ENCODE results near the gene PPIL1. TPM values are rescaled to one million over a fixed set of nuclear protein-coding genes. Genes with fewer than 3 reads are reported as not detected.
A peak's percentile ranks its signal among the peaks of the same experiment; 100 is the strongest.

The PPIL1 gene
- 10 to 100 TPM; 12.0 to 12.9 TPM for total RNA-seq

- TF ChIP-seq CTCF (IDR thresholded peaks at IDR 0.05), result no peak
- H3K4me3 ChIP-seq, result peak within 1 kb of the TSS; percentile 99
- H3K4me1 ChIP-seq (ENCODE audit: control insufficient read depth in 1 of 2, low read depth in 2 of 2), result peaks cover 7 to 16% of the 10 kb centered on the region in 2 donors
- H3K9me3 ChIP-seq, result no peaks in the 10 kb centered on the region
- H3K27ac ChIP-seq, result peak within 1 kb of the TSS; percentile 91
- no peaks in the 10 kb centered on the region for H3K27me3 ChIP-seq (replicated peaks; ENCODE audit: insufficient read depth)
- ATAC-seq (ENCODE audit: insufficient number of reproducible peaks, low FRiP score, low read depth) (peak; percentile 88), DNase-seq (ENCODE audit: low spot score) (peak; percentile 52)
- no peaks in the 10 kb centered on the region for H3K36me3 ChIP-seq
Observed at GRCh38 chr6:36874443-36875249, at the start of gene PPIL1. Gene PPIL1 (minus strand): TSS chr6:36874803. CDS start chr6:36874772, 31 bp downstream.

GRCh38 chr6:36924131-36924530, 49.5 kb upstream of the PPIL1 start:
- H3K4me3 ChIP-seq, result no peak overlapping the region
- H3K36me3 ChIP-seq, result peaks cover 21% of the 10 kb centered on the region
- ATAC-seq (ENCODE audit: insufficient number of reproducible peaks, low FRiP score, low read depth) (no peak), DNase-seq (ENCODE audit: low spot score) (no peak)
- H3K27me3 ChIP-seq (replicated peaks; ENCODE audit: insufficient read depth), result no peaks in the 10 kb centered on the region
- no peak for TF ChIP-seq CTCF (IDR thresholded peaks at IDR 0.05)
- H3K9me3 ChIP-seq, result no peaks in the 10 kb centered on the region
- H3K4me1 ChIP-seq (ENCODE audit: control insufficient read depth in 1 of 2, low read depth in 2 of 2), result peaks cover 6 to 44% of the 10 kb centered on the region in 2 donors
- H3K27ac ChIP-seq, result no peak overlapping the region

- Histone ChIP-seq H3K4me1 (ENCODE audit: control insufficient read depth in 1 of 2, low read depth in 2 of 2) (peaks cover 22 to 57% of the 10 kb centered on the region in 2 donors), H3K27ac (no peak overlapping the region)
Observed at GRCh38 chr6:36920546-36920945, 45.9 kb upstream of the PPIL1 start.

GRCh38 chr6:36920049-36920448, 45.4 kb upstream of the PPIL1 start:
- H3K27me3 ChIP-seq (replicated peaks; ENCODE audit: insufficient read depth), result no peaks in the 10 kb centered on the region
- ATAC-seq (ENCODE audit: insufficient number of reproducible peaks, low FRiP score, low read depth) (no peak), DNase-seq (ENCODE audit: low spot score) (no peak)
- no peak overlapping the region for H3K27ac ChIP-seq
- H3K9me3 ChIP-seq, result no peaks in the 10 kb centered on the region
- TF ChIP-seq CTCF (IDR thresholded peaks at IDR 0.05), result no peak
- H3K4me1 ChIP-seq (ENCODE audit: control insufficient read depth in 1 of 2, low read depth in 2 of 2), result peaks cover 22 to 57% of the 10 kb centered on the region in 2 donors
- no peak overlapping the region for H3K4me3 ChIP-seq
- H3K36me3 ChIP-seq, result peaks cover 17% of the 10 kb centered on the region

More at GRCh38 chr6:36920546-36920945, 45.9 kb upstream of the PPIL1 start:
- no peak for ATAC-seq (ENCODE audit: insufficient number of reproducible peaks, low FRiP score, low read depth)
- H3K4me3 ChIP-seq, result no peak overlapping the region
- no peaks in the 10 kb centered on the region for H3K9me3 ChIP-seq
- no peak for TF ChIP-seq CTCF (IDR thresholded peaks at IDR 0.05)
- H3K27me3 ChIP-seq (replicated peaks; ENCODE audit: insufficient read depth), result no peaks in the 10 kb centered on the region
- no peak for DNase-seq (ENCODE audit: low spot score)
- H3K36me3 ChIP-seq, result peaks cover 22% of the 10 kb centered on the region

GRCh38 chr6:36917541-36918193, 43.1 kb upstream of the PPIL1 start:
- no peak for TF ChIP-seq CTCF (IDR thresholded peaks at IDR 0.05)
- ATAC-seq (ENCODE audit: insufficient number of reproducible peaks, low FRiP score, low read depth), result peak; percentile 25
- H3K36me3 ChIP-seq, result peaks cover 15% of the 10 kb centered on the region
- H3K4me3 ChIP-seq, result peak overlapping the region; percentile 3
- no peaks in the 10 kb centered on the region for H3K27me3 ChIP-seq (replicated peaks; ENCODE audit: insufficient read depth)
- peak overlapping the region; percentile 71 to 80 for H3K27ac ChIP-seq
- no peak for DNase-seq (ENCODE audit: low spot score)
- no peaks in the 10 kb centered on the region for H3K9me3 ChIP-seq
- peaks cover 22 to 56% of the 10 kb centered on the region in 2 donors for H3K4me1 ChIP-seq (ENCODE audit: control insufficient read depth in 1 of 2, low read depth in 2 of 2)
